HepG2 (cell line): ENCODE results near the gene NPPB. TPM values are rescaled to one million over a fixed set of nuclear protein-coding genes. Genes with fewer than 3 reads are reported as not detected.

Experiments used
- CCAR2 ChIP-seq: fragments of 200-400 bp; formaldehyde crosslinking; optimal IDR thresholded peaks from 2 replicates; pipeline ENCODE3; 2018; ENCODE audit warnings: low read depth, mild to moderate bottlenecking, low read length, moderate library complexity
- CREB3 ChIP-seq: sonication (generic); formaldehyde crosslinking; IDR thresholded peaks from 2 replicates; pipeline ENCODE4 v1.5.0; 2020; ENCODE audit warnings: missing genetic modification reagents
- DRAP1 ChIP-seq: IDR thresholded peaks from 2 replicates; pipeline ENCODE4 v1.6.1; 2016; ENCODE audit warnings: missing genetic modification reagents, missing compliant biosample characterization
- GMEB2 ChIP-seq: IDR thresholded peaks from 2 replicates; pipeline ENCODE4 v1.6.1; 2016; ENCODE audit warnings: missing biosample characterization, missing genetic modification reagents, low read depth
- IKZF4 ChIP-seq: sonication (generic); formaldehyde crosslinking; IDR thresholded peaks from 2 replicates; pipeline ENCODE4 v1.5.1; 2020; ENCODE audit warnings: borderline replicate concordance, mild to moderate bottlenecking, low read depth, missing genetic modification reagents; ENCODE audit errors: not compliant biosample characterization
- MEF2D ChIP-seq: sonication (generic); formaldehyde crosslinking; IDR thresholded peaks from 2 replicates; pipeline ENCODE4 v1.5.1; 2020; ENCODE audit warnings: mild to moderate bottlenecking, missing genetic modification reagents
- PATZ1 ChIP-seq: sonication (generic); formaldehyde crosslinking; IDR thresholded peaks from 2 replicates; pipeline ENCODE4 v1.4.0; 2020; ENCODE audit warnings: missing genetic modification reagents
- PBX2 ChIP-seq: IDR thresholded peaks from 2 replicates; pipeline ENCODE4 v1.6.1; 2016; ENCODE audit warnings: control low read depth
- PCBP1 ChIP-seq: fragments of 200-400 bp; formaldehyde crosslinking; IDR thresholded peaks from 2 replicates; pipeline ENCODE4 v1.6.1; 2017; ENCODE audit warnings: mild to moderate bottlenecking, low read depth, low read length, borderline replicate concordance
- PRDM15 ChIP-seq: sonication (generic); formaldehyde crosslinking; IDR thresholded peaks from 2 replicates; pipeline ENCODE4 v1.4.0; 2020; ENCODE audit warnings: missing genetic modification reagents
- SALL2 ChIP-seq: sonication (generic); formaldehyde crosslinking; IDR thresholded peaks from 2 replicates; pipeline ENCODE4 v1.8.1; 2023; ENCODE audit warnings: mild to moderate bottlenecking, missing genetic modification reagents, inconsistent platforms
- XRCC5 ChIP-seq: fragments of 200-400 bp; formaldehyde crosslinking; optimal IDR thresholded peaks from 2 replicates; pipeline ENCODE3; 2017; ENCODE audit warnings: mild to moderate bottlenecking, low read length
- ZMAT3 ChIP-seq: sonication (generic); formaldehyde crosslinking; conservative IDR thresholded peaks from 2 replicates; pipeline ENCODE4 v1.7.0; 2021; ENCODE audit warnings: missing genetic modification reagents
- ZNF256 ChIP-seq: sonication (generic); formaldehyde crosslinking; conservative IDR thresholded peaks from 2 replicates; pipeline ENCODE4 v1.4.0; 2020; ENCODE audit warnings: missing genetic modification reagents
- ZNF569 ChIP-seq: sonication (generic); formaldehyde crosslinking; IDR thresholded peaks from 2 replicates; pipeline ENCODE4 v1.5.0; 2020; ENCODE audit warnings: mild to moderate bottlenecking, missing genetic modification reagents, moderate library complexity, borderline replicate concordance
- ZNF691 ChIP-seq: sonication (generic); formaldehyde crosslinking; IDR thresholded peaks from 2 replicates; pipeline ENCODE4 v1.4.0; 2020; ENCODE audit warnings: missing genetic modification reagents, low read depth, mild to moderate bottlenecking, borderline replicate concordance
- ZNF883 ChIP-seq: sonication (generic); formaldehyde crosslinking; IDR thresholded peaks from 2 replicates; pipeline ENCODE4 v1.5.1; 2020; ENCODE audit warnings: mild to moderate bottlenecking, missing genetic modification reagents; ENCODE audit errors: not compliant biosample characterization
- ZSCAN9 ChIP-seq: IDR thresholded peaks from 2 replicates; pipeline ENCODE4 v1.6.1; 2016; ENCODE audit warnings: borderline replicate concordance
- polyA plus RNA-seq, 8 experiments: library from polyadenylated mRNA; depleted of rRNA in 3 of 8; stranded (reverse) in 7 of 8; unstranded in 1 of 8; fragments of >200 nt; fragmentation: Illumina TruSeq in 4 of 8; extraction: Trizol in 4 of 8; gene quantifications; 2 replicates each; pipeline versions ENCODE4 v1.2.1 to v1.2.3, GENCODE V29; 2011 to 2016; ENCODE audit warnings: low read depth in 4 of 8, missing spikeins in 1 of 8, mixed read lengths in 1 of 8; ENCODE audit not compliant: insufficient read depth in 1 of 8
- total RNA-seq, 5 experiments: library from RNA; depleted of rRNA; stranded (reverse); fragments of >200 nt; fragmentation: Illumina TruSeq; extraction: Trizol; gene quantifications; 2 replicates each; pipeline ENCODE4 v1.2.3, GENCODE V29; 2016; ENCODE audit warnings: low read depth in 1 of 5

Gene NPPB
- total and polyA plus RNA-seq, 2 of the 13 experiments (the other 11 are each of a cell fraction or from before 2014, with no cell fraction given), result 1.9 TPM; not detected in 1

- TF ChIP-seq DRAP1 (peak; percentile 99), ZNF256 (CRISPR knock-in tag) (peak; percentile 37; the same call in 1 of the 2 replicates), MEF2D (peak; percentile 66; the same call in 1 of the 2 replicates), PRDM15 (peak; percentile 49; the same call in 1 of the 2 replicates), SALL2 (CRISPR knock-in tag) (0 out of 2 replicates have a peak, but pooled peaks have one; percentile 46), ZNF691 (CRISPR knock-in tag) (0 out of 2 replicates have a peak, but pooled peaks have one; percentile 1), ZNF883 (no peak), XRCC5 (no peak), PCBP1 (no peak), ZNF569 (CRISPR knock-in tag) (peak; percentile 78; the same call in 1 of the 2 replicates), ZMAT3 (no peak; the same call in 1 of the 2 replicates), PBX2 (CRISPR knock-in tag) (no peak), CCAR2 (no peak), GMEB2 (CRISPR knock-in tag) (no peak), IKZF4 (CRISPR knock-in tag) (no peak), ZSCAN9 (peak; percentile 93), PATZ1 (CRISPR knock-in tag) (0 out of 2 replicates have a peak, but pooled peaks have one; percentile 9), CREB3 (no peak)
These were observed 49.4 kb upstream of the NPPB start (continued) for GRCh38 chr1:11908095-11908675.
